SK-N-MC (cell line): ENCODE results near the gene KANSL1.

Experiments used
- EZH2 ChIP-seq: fragments of 200-600 bp; sonication (generic); IDR thresholded peaks from one replicate; pipeline ENCODE4 v1.6.1; 2017; ENCODE audit warnings: antibody characterized with exemption
- FOXP2 ChIP-seq: optimal IDR thresholded peaks from 2 replicates; pipeline ENCODE3; 2011; ENCODE audit warnings: mild to moderate bottlenecking, moderate library complexity; ENCODE audit not compliant: insufficient read depth; ENCODE audit errors: extremely low read length, control extremely low read depth

GRCh38 chr17:46049656-46050055, 143.6 kb downstream of the KANSL1 start:
- TF ChIP-seq FOXP2 (no peak), EZH2 (no peak)
